Stimulated activated CD8-positive, alpha-beta memory T cell treated with anti-CD3 and anti-CD28 coated beads, Interleukin-12 subunit alpha, Interleukin-12 subunit beta, amount 100 ng/mL, for 24 hours (primary cell): ENCODE measurements around the gene ZNF530.
A peak's percentile ranks its signal among the peaks of the same experiment; 100 is the strongest.

ENCODE experiments used
- DNase-seq: peaks from one replicate; pipeline ENCODE4 v3.0.0-alpha.2; 2020; ENCODE audit errors: extremely low read depth

ZNF530 gene

GRCh38 chr19:57599761-57600383 lies at the start of gene ZNF530:
Gene ZNF530, plus strand, starts transcription at chr19:57599885. Its CDS starts 4,461 bp downstream, at chr19:57604346.
- DNase-seq, result peak; percentile 74

- DNase-seq, result no peak
Measured at GRCh38 chr19:57552432-57552831, 47.3 kb upstream of the ZNF530 start.

GRCh38 chr19:57557659-57558058 lies 42.0 kb upstream of the ZNF530 start:
- no peak for DNase-seq

DNA sequence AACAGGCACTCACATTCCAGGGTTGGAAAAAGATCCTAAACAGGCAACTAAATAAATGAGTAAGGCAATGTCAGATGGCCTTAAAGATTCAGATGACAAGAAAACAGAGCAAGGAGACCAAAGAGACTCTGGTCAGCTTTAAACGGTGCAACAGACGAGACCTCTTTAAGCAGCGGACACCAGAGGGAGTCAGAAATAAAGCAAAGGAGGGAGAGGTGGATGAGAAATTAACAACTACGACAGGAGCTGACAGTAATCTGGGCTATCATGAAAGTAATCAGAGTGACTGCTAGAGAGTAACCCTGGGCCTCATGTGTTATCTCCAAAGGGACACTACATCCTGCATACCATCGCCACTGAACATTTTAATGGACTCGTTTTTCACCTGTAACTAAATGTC lies 41.2 kb upstream of the ZNF530 start:
- DNase-seq, result no peak

GRCh38 chr19:57559008-57559403 lies 40.7 kb upstream of the ZNF530 start:
- DNase-seq, result no peak

GRCh38 chr19:57559404-57560025 lies 40.2 kb upstream of the ZNF530 start, which contains the start of gene ZNF550:
Gene ZNF550, minus strand, starts transcription at chr19:57559863. Its CDS starts 181 bp downstream, at chr19:57559682.
- peak; percentile 70 for DNase-seq

DNA sequence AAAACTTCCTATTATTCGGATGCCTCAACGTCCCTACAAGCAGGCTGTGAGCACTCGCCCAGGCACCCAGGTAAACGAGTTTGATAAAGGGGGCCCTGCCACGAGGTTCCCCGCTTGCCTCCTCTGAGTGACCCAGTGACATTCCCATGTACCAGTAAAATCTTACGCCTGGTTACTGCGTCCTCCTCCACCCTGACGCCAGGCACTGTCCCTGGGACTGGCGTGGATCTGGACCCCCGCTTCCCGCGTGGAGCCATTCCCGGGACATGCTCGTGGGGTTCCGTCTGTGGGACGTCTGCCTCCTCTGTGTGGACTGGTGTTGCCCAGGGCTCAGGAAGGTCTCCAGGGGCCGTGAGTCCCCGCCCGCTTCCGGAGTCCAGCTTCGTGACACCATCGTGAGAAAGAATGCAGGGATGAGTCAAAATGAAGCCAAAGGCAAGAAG lies 39.6 kb upstream of the ZNF530 start:
- DNase-seq, result no peak

- no peak for DNase-seq
Measured at GRCh38 chr19:57563547-57563946, 36.1 kb upstream of the ZNF530 start.

- DNase-seq, result no peak
Measured at GRCh38 chr19:57566396-57567265, 33.1 kb upstream of the ZNF530 start.

DNA sequence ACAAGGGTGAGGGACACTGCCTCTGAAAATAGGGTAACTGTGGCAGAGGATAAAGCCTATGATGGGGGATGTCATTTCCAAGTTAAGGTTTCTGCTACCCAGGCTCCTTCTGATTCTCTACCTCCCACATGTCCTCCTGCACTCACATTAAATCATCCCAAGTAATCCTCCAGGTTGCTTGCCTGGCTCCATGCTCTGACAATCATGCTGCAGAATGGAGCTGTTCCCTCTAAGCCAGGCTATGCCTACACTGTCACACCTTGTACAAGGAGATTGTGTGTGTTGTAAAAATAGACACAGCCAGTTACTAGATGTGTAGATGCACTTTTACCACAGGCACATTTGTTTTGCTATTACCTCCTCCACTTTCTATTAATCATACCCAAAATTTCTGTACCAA lies 29.0 kb upstream of the ZNF530 start:
- no peak for DNase-seq

DNA sequence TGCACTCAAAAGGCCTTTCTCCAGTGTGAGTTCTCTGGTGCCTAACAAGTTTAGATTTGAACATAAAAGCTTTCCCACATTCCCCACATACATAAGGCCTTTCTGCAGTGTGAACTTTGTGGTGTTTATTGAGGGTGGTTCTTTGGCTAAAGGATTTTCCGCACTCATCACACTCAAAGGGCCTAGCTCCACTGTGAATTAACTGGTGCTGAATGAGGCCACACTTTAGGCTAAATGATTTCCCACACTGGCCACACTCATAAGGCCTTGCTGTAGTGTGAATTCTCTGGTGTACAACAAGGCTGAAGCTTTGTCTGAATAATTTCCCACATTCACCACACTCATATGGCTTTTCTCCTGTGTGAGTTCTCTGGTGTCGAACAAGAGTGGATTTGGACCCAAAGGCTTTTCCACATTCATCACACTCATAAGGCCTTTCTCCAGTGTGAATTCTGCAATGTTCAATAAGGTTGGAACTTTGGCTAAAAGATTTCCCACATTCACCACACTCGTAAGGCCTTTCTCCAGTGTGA lies 27.2 kb upstream of the ZNF530 start:
- DNase-seq, result no peak

DNA sequence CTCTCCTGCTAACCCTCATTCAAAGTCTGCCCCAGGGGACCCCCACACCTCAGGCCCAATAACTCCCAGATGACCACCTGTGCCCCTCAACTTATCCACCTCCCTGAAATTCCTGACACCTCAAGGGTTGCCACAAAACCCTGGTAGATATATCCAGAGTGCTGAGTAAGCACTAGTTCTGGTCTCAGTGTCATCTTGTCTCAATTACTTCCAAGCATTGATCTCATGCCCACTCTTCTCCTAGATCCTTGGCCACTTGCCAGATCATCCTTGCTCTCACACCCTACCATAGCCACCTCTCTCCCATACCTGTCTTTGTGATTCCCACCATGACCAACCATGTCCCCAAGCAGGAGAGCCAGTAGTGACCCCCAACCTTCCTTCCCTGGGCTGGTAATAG lies 23.0 kb upstream of the ZNF530 start:
- no peak for DNase-seq

DNA sequence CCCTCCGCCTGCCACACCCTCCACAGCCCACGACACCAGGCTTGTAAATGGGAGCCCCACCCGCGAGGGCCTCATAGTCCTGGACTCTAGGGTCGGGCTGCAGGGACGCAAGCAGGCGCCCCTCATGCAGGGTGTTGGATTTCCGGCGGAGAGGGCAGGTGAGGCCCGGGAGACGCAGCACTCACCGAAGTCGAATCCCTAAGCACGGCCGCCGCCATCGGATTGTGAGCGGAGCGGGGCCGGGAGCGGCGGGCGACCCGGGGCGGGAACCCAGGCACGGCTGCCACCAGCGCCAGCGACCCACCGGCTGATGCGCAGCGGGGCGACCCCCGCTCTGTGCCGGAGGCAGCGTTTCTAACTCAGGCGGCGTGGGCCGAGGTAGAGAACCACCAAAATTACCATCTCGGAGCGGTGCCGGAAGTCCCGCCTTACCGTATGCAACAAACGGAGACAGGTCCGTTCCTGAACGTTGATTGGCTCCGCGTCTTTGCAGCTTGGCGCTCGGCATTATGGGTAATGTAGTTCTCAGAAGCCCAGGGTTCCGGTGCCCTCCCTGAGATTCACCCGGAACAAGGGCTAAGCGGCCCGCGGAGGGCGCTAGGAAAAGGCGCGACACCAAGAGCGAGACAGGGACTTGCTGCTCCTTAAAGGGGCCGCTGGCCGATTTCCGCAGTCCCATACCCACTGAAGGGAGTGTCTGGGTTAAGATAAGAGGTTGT lies 21.0 kb upstream of the ZNF530 start, which contains the start of gene ZNF416:
Gene ZNF416, minus strand, starts transcription at position 425 of the 719 bp plus-strand sequence. Its CDS starts 207 bp downstream, at position 218.
- peak; percentile 88 for DNase-seq

- DNase-seq, result no peak
Measured at GRCh38 chr19:57583104-57583520, 16.6 kb upstream of the ZNF530 start.

- peak; percentile 70 for DNase-seq
Measured at GRCh38 chr19:57583521-57584416, 15.9 kb upstream of the ZNF530 start, which contains the start of gene ZIK1. Gene ZIK1, plus strand, starts transcription at chr19:57584145. Its CDS starts 212 bp downstream, at chr19:57584357.

DNA sequence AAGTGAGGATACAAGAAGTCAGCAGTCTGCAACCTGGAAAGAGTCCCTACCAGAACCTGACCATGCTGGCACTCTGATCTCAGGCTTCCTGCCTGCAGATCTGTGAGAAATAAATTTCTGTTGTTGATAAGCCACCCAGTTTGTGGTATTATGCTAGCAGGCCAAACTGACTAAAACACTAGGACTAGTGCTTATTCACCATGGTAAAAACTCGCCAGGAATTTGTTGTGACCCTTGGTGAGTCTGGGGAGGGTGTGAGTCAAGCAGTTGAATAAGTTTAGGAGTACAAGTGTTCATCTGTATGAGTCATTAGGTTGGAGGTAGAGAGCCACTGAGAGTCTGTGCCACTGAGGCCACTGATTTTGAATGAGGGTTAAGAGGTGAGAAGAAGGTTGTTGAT lies 12.2 kb upstream of the ZNF530 start:
- no peak for DNase-seq

DNA sequence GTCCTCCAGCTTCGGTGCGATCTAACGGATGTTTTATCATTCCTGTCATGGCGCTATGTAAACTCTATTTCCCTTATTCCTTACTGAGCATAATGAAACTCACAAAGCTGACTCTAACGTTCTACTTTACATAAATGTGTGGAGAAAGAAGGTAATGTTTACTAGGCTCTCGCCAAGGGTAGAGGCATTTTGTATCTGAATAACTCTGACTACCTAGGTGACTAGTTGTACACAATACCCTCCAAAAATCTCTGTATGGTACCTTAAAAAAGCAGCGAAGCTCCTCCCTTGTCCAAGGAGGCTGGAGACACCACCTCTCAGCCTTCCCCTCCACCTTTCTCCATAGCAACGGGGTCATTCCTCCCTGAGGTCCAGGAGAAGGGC lies 316 bp upstream of the ZNF530 start:
- DNase-seq, result no peak

GRCh38 chr19:57606931-57607330 lies 7.2 kb downstream of the ZNF530 start:
- DNase-seq, result no peak

DNA sequence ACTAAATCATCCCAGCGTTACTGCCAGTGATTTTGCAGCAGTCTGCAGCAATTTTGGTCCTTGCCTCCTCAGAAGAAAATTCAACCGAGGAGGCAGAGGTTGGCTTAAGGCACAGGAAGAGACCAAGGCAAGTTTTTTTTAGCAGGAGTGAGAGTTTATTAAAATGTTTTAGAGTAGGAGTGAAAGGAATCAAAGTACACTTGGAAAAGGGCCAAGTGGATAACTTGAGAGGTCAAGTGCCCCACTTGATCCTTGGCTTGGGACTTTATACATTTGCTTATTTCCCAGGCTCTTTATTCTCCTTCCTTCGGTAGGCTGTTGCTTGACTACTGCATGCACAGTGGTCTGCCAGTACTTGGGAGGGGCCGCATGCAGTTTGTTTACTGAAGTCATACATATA lies 11.4 kb downstream of the ZNF530 start:
- DNase-seq, result no peak
